ENCODE data around the gene PCNT.
"Not testable (repeated sequence)": the region's sequence is repeated elsewhere in the genome, so short reads cannot be mapped to it uniquely, and the experiment has no call there.

PCNT gene

GRCh38 chr21:46310260-46310659 lies 13.7 kb upstream of the PCNT start:
- not testable (repeated sequence) for DNase-seq

- no peak for DNase-seq
Observed at GRCh38 chr21:46311568-46311967, 12.4 kb upstream of the PCNT start.

GRCh38 chr21:46312949-46313348 lies 11.0 kb upstream of the PCNT start:
- no peak for DNase-seq

GRCh38 chr21:46314441-46315020 lies 9.4 kb upstream of the PCNT start:
- DNase-seq, result no peak

GRCh38 chr21:46316708-46317324 lies 7.1 kb upstream of the PCNT start:
- DNase-seq, result no peak

GRCh38 chr21:46317710-46318463 lies 6.1 kb upstream of the PCNT start:
- peak; percentile 86 for DNase-seq

- no peak for DNase-seq
Observed at GRCh38 chr21:46318464-46318845, 5.5 kb upstream of the PCNT start.

GRCh38 chr21:46319186-46319585 lies 4.8 kb upstream of the PCNT start:
- DNase-seq, result no peak

- DNase-seq, result no peak
Observed at GRCh38 chr21:46320331-46320801, 3.6 kb upstream of the PCNT start.

- DNase-seq, result peak; percentile 63
Observed at GRCh38 chr21:46322351-46323226, 1.4 kb upstream of the PCNT start.

GRCh38 chr21:46323227-46323709 lies 688 bp upstream of the PCNT start:
- DNase-seq, result peak; percentile 47

- DNase-seq, result peak; percentile 91
Observed at GRCh38 chr21:46324390-46325072, 575 bp downstream of the PCNT start.

GRCh38 chr21:46325073-46325912 lies 1.3 kb downstream of the PCNT start:
- DNase-seq, result peak; percentile 69

- DNase-seq, result no peak
Observed at GRCh38 chr21:46326110-46326703, 2.3 kb downstream of the PCNT start.

GRCh38 chr21:46327711-46328110 lies 3.8 kb downstream of the PCNT start:
- DNase-seq, result no peak

GRCh38 chr21:46328151-46328550 lies 4.2 kb downstream of the PCNT start:
- no peak for DNase-seq

- DNase-seq, result no peak
Observed at GRCh38 chr21:46329796-46330195, 5.8 kb downstream of the PCNT start.

- DNase-seq, result no peak
Observed at GRCh38 chr21:46334351-46335140, 10.6 kb downstream of the PCNT start.

GRCh38 chr21:46336603-46337002 lies 12.6 kb downstream of the PCNT start:
- no peak for DNase-seq

GRCh38 chr21:46340998-46341397 lies 17.0 kb downstream of the PCNT start:
- no peak for DNase-seq
